Naive thymus-derived CD4-positive, alpha-beta T cell (primary cell): ENCODE data around the gene CFAP161. TPM values are rescaled to one million over a fixed set of nuclear protein-coding genes. Genes with fewer than 3 reads are reported as not detected.

Source experiments
- ATAC-seq: fragments of 150-1000 bp; cut with Tn5 transposase; 2 replicates; pipeline ENCODE4 v1.10.0; 2021; ENCODE audit warnings: mild to moderate bottlenecking, moderate library complexity
- CTCF ChIA-PET: fragments of 350-600 bp; sonication (Branson Sonifier 250); formaldehyde crosslinking; loops from one replicate; lab custom pipeline; 2021; ENCODE audit warnings: antibody characterized with exemption; lab: Charles Lee
- POLR2A ChIA-PET: fragments of 350-600 bp; sonication (Branson Sonifier 250); formaldehyde crosslinking; loops from one replicate; lab custom pipeline; 2021; ENCODE audit warnings: antibody characterized with exemption, inconsistent platforms; lab: Charles Lee
- DNase-seq, 9 donors: peaks; one replicate each; pipeline versions ENCODE4 v3.0.0 to v3.0.0-alpha.2; 2020 to 2022; ENCODE audit warnings: mixed read lengths in 1 of 9
- H3K27ac ChIP-seq: one replicate; pipeline ENCODE4 v1.7.0; 2013; ENCODE audit warnings: mild to moderate bottlenecking, low read depth, low read length, moderate library complexity
- H3K27me3 ChIP-seq, 2 donors: one replicate each; pipeline ENCODE4 v1.7.0; 2013; ENCODE audit warnings: low read length in 2 of 2, mild to moderate bottlenecking in 2 of 2, moderate library complexity in 2 of 2; ENCODE audit not compliant: control insufficient read depth in 2 of 2, insufficient read depth in 2 of 2
- H3K36me3 ChIP-seq, 3 experiments: 1 replicate in 2 of 3; 2 replicates in 1 of 3; pipeline ENCODE4 v1.7.0; 2013; ENCODE audit warnings: low read length in 3 of 3, mild to moderate bottlenecking in 3 of 3, moderate library complexity in 1 of 3; ENCODE audit not compliant: insufficient read depth in 3 of 3, control insufficient read depth in 2 of 3
- H3K4me1 ChIP-seq, 2 donors: one replicate each; pipeline ENCODE4 v1.7.0; 2013; ENCODE audit warnings: low read length in 2 of 2, mild to moderate bottlenecking in 2 of 2, moderate library complexity in 1 of 2; ENCODE audit not compliant: control insufficient read depth in 2 of 2, insufficient read depth in 2 of 2
- H3K4me3 ChIP-seq: 2 replicates; pipeline ENCODE4 v1.7.0; 2013; ENCODE audit warnings: mild to moderate bottlenecking, low read length
- H3K9me3 ChIP-seq, 3 experiments: 1 replicate in 2 of 3; 2 replicates in 1 of 3; pipeline ENCODE4 v1.7.0; 2013; ENCODE audit warnings: low read length in 3 of 3; ENCODE audit not compliant: control insufficient read depth in 2 of 3
- H3K27ac Mint-ChIP-seq, 9 donors: one replicate each; pipeline ENCODE4 v1.8.0; 2020 to 2022; ENCODE audit warnings: mixed read lengths in 9 of 9, mild to moderate bottlenecking in 8 of 9, moderate library complexity in 5 of 9, inconsistent platforms in 2 of 9
- H3K27me3 Mint-ChIP-seq, 5 donors: one replicate each; pipeline ENCODE4 v1.8.0; 2021 to 2022; ENCODE audit warnings: mixed read lengths in 5 of 5, mild to moderate bottlenecking in 1 of 5
- H3K36me3 Mint-ChIP-seq, 5 donors: one replicate each; pipeline ENCODE4 v1.8.0; 2020 to 2022; ENCODE audit warnings: mixed read lengths in 5 of 5, mild to moderate bottlenecking in 3 of 5, inconsistent platforms in 1 of 5
- H3K4me1 Mint-ChIP-seq, 7 donors: one replicate each; pipeline ENCODE4 v1.8.0; 2020 to 2022; ENCODE audit warnings: mixed read lengths in 7 of 7, mild to moderate bottlenecking in 3 of 7, inconsistent platforms in 1 of 7
- H3K4me3 Mint-ChIP-seq, 10 donors: one replicate each; pipeline ENCODE4 v1.8.0; 2020 to 2022; ENCODE audit warnings: mild to moderate bottlenecking in 10 of 10, mixed read lengths in 10 of 10, moderate library complexity in 6 of 10, inconsistent platforms in 2 of 10
- H3K9me3 Mint-ChIP-seq, 11 donors: one replicate each; pipeline ENCODE4 v1.8.0; 2020 to 2022; ENCODE audit warnings: mixed read lengths in 11 of 11, mild to moderate bottlenecking in 4 of 11, inconsistent platforms in 1 of 11, moderate library complexity in 1 of 11
- intact Hi-C, 2 donors: fragments of 100-400 bp; cut with micrococcal nuclease; formaldehyde crosslinking; loops; one replicate each; pipeline ENCODE4 v1.15.1; 2023
- polyA plus RNA-seq, 2 donors: library from polyadenylated mRNA; unstranded; fragments of 300-500 nt; fragmentation: Illumina TruSeq; gene quantifications; one replicate each; pipeline ENCODE4 v1.2.3, GENCODE V29; 2021
- total RNA-seq, 6 experiments: library from RNA in 5 of 6; stranded (reverse) in 5 of 6; gene quantifications; 1 replicate in 5 of 6; 2 replicates in 1 of 6; pipeline ENCODE4 v1.2.3 and lab custom pipeline; 2021 to 2026

CFAP161 gene
- total and polyA plus RNA-seq, 7 experiments from 2014 or later, result not detected

- no peak overlapping the region for H3K27ac Mint-ChIP-seq
- ChIA-PET CTCF (no interaction called here), POLR2A (interaction anchor here (0.6 kb wide), 1 partner anchor 19 kb away, joined by 3 read pairs; no protein-coding TSS in a partner anchor)
- Histone ChIP-seq H3K36me3 (no peaks in the 10 kb centered on the region), H3K4me3 (no peak overlapping the region), H3K9me3 (no peaks in the 10 kb centered on the region), H3K27ac (no peak overlapping the region), H3K27me3 (no peaks in the 10 kb centered on the region), H3K4me1 (no peaks in the 10 kb centered on the region)
- no peaks in the 10 kb centered on the region for H3K36me3 Mint-ChIP-seq
- peaks cover 0 to 13% (median 0%) of the 10 kb centered on the region in 7 donors for H3K4me1 Mint-ChIP-seq
- no peak overlapping the region for H3K4me3 Mint-ChIP-seq
- DNase-seq (no peak), ATAC-seq (no peak)
- intact Hi-C loops, result no loop called here
- H3K27me3 Mint-ChIP-seq, result peaks cover 5 to 31% (median 14%) of the 10 kb centered on the region in 5 donors
- peaks cover 0 to 4% (median 0%) of the 10 kb centered on the region in 11 donors for H3K9me3 Mint-ChIP-seq
Observed at GRCh38 chr15:81088470-81089013, 45.5 kb upstream of the CFAP161 start.

DNA sequence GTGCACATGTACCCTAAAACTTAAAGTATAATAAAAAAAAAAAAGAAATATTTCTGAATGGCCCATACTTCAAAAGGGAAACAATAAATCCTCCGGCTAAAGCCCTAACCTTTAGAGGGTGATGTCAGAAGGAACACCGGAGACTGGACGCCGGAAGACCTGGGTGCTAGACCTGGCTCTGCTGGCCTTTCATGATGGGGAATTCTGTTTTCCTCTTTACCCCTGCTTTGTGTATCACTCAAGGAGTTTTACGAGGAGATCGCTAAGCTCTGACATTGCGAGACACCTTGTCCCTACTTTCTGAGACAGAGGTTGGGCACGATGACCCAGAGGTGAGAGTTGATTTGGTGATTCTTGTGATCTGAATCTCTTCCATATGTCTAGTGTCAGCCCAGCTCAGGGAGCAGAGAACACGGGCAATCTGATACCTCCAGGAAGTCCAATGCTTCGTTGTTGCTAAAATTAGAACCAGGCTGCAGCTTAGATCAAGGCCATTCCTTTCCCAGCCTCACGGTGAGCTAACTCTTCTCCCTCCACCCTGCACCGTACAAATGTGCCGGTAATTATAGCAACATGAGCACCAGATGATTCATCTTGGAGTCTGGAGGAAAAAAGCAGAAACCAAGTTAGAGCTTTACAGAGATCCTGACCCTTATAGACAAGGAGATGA lies 42.0 kb upstream of the CFAP161 start:
- ChIA-PET CTCF (no interaction called here), POLR2A (no interaction called here)
- H3K27ac ChIP-seq, result no peak overlapping the region
- Mint-ChIP-seq H3K4me3 (no peak overlapping the region), H3K27ac (no peak overlapping the region), H3K27me3 (peaks cover 27 to 41% (median 35%) of the 10 kb centered on the region in 5 donors), H3K4me1 (peaks cover 0 to 2% (median 0%) of the 10 kb centered on the region in 7 donors), H3K9me3 (peaks cover 0 to 4% (median 0%) of the 10 kb centered on the region in 11 donors), H3K36me3 (peaks cover 0 to 6% (median 0%) of the 10 kb centered on the region in 5 donors)
- no peaks in the 10 kb centered on the region for H3K36me3 ChIP-seq
- intact Hi-C loops, result no loop called here
- no peaks in the 10 kb centered on the region for H3K4me1 ChIP-seq
- no peaks in the 10 kb centered on the region for H3K9me3 ChIP-seq
- H3K27me3 ChIP-seq, result no peaks in the 10 kb centered on the region
- no peak for ATAC-seq
- H3K4me3 ChIP-seq, result no peak overlapping the region
- DNase-seq, result no peak

GRCh38 chr15:81092559-81092902 lies 41.5 kb upstream of the CFAP161 start:
- ChIA-PET CTCF (no interaction called here), POLR2A (no interaction called here)
- no peaks in the 10 kb centered on the region for H3K4me1 ChIP-seq
- peaks cover 0 to 4% (median 0%) of the 10 kb centered on the region in 11 donors for H3K9me3 Mint-ChIP-seq
- no peak overlapping the region for H3K4me3 Mint-ChIP-seq
- ATAC-seq (no peak), DNase-seq (no peak)
- H3K27me3 Mint-ChIP-seq, result peaks cover 32 to 45% (median 40%) of the 10 kb centered on the region in 5 donors
- intact Hi-C loops, result no loop called here
- no peak overlapping the region for H3K27ac ChIP-seq
- H3K27ac Mint-ChIP-seq, result no peak overlapping the region
- peaks cover 0 to 2% (median 0%) of the 10 kb centered on the region in 7 donors for H3K4me1 Mint-ChIP-seq
- peaks cover 0 to 6% (median 0%) of the 10 kb centered on the region in 5 donors for H3K36me3 Mint-ChIP-seq
- H3K4me3 ChIP-seq, result no peak overlapping the region
- H3K9me3 ChIP-seq, result no peaks in the 10 kb centered on the region
- H3K36me3 ChIP-seq, result no peaks in the 10 kb centered on the region
- H3K27me3 ChIP-seq, result no peaks in the 10 kb centered on the region

DNA sequence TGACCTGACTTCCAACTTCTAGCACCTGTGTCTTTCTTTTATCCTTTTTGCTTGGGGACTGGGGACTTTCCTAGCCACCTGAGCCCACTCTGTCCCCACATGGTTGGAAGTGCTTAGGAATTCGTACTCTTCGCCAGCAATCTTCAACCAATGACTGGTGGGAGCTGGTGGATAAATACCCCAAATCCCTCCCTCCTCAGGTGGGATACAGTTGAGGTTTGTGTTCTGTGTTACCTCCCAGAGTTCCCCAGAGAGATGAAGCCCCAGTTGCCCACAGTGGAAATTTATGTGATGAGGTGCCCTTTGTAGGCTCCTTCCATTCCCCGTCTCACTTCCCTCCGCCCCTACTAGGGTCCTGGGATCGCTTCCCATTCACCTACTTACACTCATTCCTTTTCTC lies 40.1 kb upstream of the CFAP161 start:
- ChIA-PET CTCF (no interaction called here), POLR2A (no interaction called here)
- no peaks in the 10 kb centered on the region for H3K36me3 ChIP-seq
- Mint-ChIP-seq H3K4me1 (peaks cover 0 to 13% (median 10%) of the 10 kb centered on the region in 7 donors), H3K27me3 (peaks cover 42 to 55% (median 52%) of the 10 kb centered on the region in 5 donors), H3K4me3 (no peak overlapping the region), H3K9me3 (peaks cover 0 to 4% (median 0%) of the 10 kb centered on the region in 11 donors), H3K36me3 (peaks cover 0 to 6% (median 0%) of the 10 kb centered on the region in 5 donors), H3K27ac (no peak overlapping the region)
- H3K4me1 ChIP-seq, result peaks cover 0 to 4% of the 10 kb centered on the region in 2 donors
- ATAC-seq (no peak), DNase-seq (no peak)
- H3K27ac ChIP-seq, result no peak overlapping the region
- no peaks in the 10 kb centered on the region for H3K27me3 ChIP-seq
- no peak overlapping the region for H3K4me3 ChIP-seq
- no peaks in the 10 kb centered on the region for H3K9me3 ChIP-seq
- intact Hi-C loops, result no loop called here

DNA sequence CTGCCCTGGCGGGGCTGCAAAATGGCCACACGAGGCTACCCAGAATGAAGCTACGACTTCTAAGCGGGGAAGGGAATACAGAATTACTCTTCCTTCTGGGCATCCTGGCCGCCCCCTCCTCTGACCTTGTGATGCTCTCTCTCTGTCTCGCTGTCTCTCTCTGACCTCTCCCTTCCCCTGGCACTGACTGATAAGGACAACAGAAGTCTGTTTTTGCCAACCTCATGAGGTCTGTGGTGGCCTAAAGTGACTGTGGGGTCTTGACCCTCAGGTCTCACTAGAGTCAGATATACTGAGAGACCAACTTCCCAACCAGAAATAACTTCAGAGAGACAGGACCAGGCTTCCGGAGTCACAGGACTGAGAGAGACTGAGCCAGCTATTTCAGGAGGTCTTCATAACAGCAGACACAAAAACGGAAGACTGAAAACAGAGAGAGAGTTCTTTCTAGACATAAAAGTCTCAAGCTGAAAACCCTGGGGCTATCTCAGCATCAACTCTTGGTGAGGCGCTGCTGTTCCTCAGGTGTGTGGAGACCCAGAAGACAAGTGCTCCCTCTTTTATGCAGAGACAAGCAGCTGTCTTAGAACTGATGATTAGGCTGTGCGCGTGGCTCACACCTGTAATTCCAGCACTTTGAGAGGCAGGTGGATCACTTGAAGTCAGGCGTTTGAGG lies 38.2 kb upstream of the CFAP161 start:
- POLR2A ChIA-PET, result interaction anchor here (0.5 kb wide), 1 partner anchor 102 kb away, joined by 3 read pairs; no protein-coding TSS in a partner anchor
- H3K4me1 Mint-ChIP-seq, result peaks cover 4 to 24% (median 20%) of the 10 kb centered on the region in 7 donors

GRCh38 chr15:81096398-81096797 lies 37.7 kb upstream of the CFAP161 start:
- ChIA-PET CTCF (interaction anchor here (1.4 kb wide), 1 partner anchor 170 kb away, joined by 3 read pairs; no protein-coding TSS in a partner anchor), POLR2A (interaction anchor here (0.5 kb wide), 1 partner anchor 102 kb away, joined by 3 read pairs; no protein-coding TSS in a partner anchor)
- no peak overlapping the region for H3K4me3 ChIP-seq
- peaks cover 47 to 61% (median 57%) of the 10 kb centered on the region in 5 donors for H3K27me3 Mint-ChIP-seq
- DNase-seq (no peak), ATAC-seq (no peak)
- H3K36me3 ChIP-seq, result no peaks in the 10 kb centered on the region
- H3K4me3 Mint-ChIP-seq, result no peak overlapping the region
- peaks cover 0 to 1% (median 0%) of the 10 kb centered on the region in 11 donors for H3K9me3 Mint-ChIP-seq
- peaks cover 4 to 24% (median 20%) of the 10 kb centered on the region in 7 donors for H3K4me1 Mint-ChIP-seq
- peaks cover 0 to 10% of the 10 kb centered on the region in 2 donors for H3K4me1 ChIP-seq
- peaks cover 0 to 6% (median 0%) of the 10 kb centered on the region in 5 donors for H3K36me3 Mint-ChIP-seq
- H3K27ac ChIP-seq, result no peak overlapping the region
- no peaks in the 10 kb centered on the region for H3K9me3 ChIP-seq
- peaks cover 0 to 4% of the 10 kb centered on the region in 2 donors for H3K27me3 ChIP-seq
- intact Hi-C loops, result no loop called here
- H3K27ac Mint-ChIP-seq, result no peak overlapping the region

More for the DNA sequence above, 38.2 kb upstream of the CFAP161 start:
- no peak for DNase-seq
- H3K27ac Mint-ChIP-seq, result no peak overlapping the region
- intact Hi-C loops, result no loop called here
- H3K36me3 Mint-ChIP-seq, result peaks cover 0 to 6% (median 0%) of the 10 kb centered on the region in 5 donors
- H3K27me3 Mint-ChIP-seq, result peaks cover 47 to 61% (median 55%) of the 10 kb centered on the region in 5 donors
- H3K9me3 Mint-ChIP-seq, result peaks cover 0 to 1% (median 0%) of the 10 kb centered on the region in 11 donors
- Histone ChIP-seq H3K9me3 (no peaks in the 10 kb centered on the region), H3K27ac (no peak overlapping the region), H3K27me3 (peaks cover 0 to 4% of the 10 kb centered on the region in 2 donors), H3K36me3 (no peaks in the 10 kb centered on the region), H3K4me3 (no peak overlapping the region), H3K4me1 (peaks cover 0 to 10% of the 10 kb centered on the region in 2 donors)
- no peak overlapping the region for H3K4me3 Mint-ChIP-seq
- no peak for ATAC-seq
- CTCF ChIA-PET, result interaction anchor here (0.9 to 1.4 kb wide), 2 partner anchors 13 to 171 kb away, joined by 3 read pairs; no protein-coding TSS in a partner anchor
